ENCODE data around the gene STX16.

STX16 gene

GRCh38 chr20:58692579-58693225 lies 41.6 kb downstream of the STX16 start, which contains the start of gene NPEPL1:
Gene NPEPL1 (plus strand): TSS chr20:58692800. CDS start chr20:58692901, 101 bp downstream.
- no peak for DNase-seq (ENCODE audit: low read depth, low spot score)
- H3K4me3 ChIP-seq (ENCODE audit: low read length) = peak within 1 kb of the TSS; percentile 25

DNA sequence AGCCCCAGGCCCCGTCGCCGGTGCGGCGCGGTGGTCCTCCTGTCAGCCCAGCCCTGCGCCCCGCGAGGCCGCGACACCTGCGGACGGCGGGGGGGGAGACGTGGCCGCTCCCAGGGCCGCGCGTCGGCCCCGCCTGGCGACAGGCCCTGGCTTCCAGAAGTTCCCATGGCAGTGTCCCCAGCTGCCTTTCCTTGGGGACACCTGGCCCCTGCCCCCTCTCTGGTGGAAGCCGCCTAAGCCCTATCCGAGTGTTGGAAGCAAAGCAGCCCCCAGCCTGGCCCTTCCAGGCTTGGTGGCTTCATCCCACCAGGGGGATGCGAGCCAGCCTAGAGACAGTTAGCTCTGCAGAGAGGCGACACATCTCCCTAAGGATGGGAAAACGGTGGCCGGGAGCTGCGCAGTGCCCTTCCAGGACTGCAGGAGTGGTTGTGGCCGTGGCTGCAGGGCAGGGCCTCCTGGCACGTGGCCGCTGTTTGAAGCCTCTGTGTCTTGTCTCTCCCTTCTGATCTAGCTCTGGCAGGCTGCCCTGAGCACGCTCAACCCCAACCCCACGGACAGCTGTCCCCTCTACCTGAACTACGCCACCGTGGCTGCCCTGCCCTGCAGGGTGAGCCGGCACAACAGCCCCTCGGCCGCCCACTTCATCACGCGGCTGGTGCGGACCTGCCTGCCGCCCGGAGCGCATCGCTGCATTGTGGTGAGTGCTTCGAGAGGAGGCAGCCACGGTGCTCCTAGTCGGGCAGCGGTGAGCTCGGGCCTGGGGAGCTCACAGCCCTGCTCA lies 42.3 kb downstream of the STX16 start:
- DNase-seq (ENCODE audit: low read depth, low spot score) = no peak
- no peak overlapping the region for H3K4me3 ChIP-seq (ENCODE audit: low read length)

DNA sequence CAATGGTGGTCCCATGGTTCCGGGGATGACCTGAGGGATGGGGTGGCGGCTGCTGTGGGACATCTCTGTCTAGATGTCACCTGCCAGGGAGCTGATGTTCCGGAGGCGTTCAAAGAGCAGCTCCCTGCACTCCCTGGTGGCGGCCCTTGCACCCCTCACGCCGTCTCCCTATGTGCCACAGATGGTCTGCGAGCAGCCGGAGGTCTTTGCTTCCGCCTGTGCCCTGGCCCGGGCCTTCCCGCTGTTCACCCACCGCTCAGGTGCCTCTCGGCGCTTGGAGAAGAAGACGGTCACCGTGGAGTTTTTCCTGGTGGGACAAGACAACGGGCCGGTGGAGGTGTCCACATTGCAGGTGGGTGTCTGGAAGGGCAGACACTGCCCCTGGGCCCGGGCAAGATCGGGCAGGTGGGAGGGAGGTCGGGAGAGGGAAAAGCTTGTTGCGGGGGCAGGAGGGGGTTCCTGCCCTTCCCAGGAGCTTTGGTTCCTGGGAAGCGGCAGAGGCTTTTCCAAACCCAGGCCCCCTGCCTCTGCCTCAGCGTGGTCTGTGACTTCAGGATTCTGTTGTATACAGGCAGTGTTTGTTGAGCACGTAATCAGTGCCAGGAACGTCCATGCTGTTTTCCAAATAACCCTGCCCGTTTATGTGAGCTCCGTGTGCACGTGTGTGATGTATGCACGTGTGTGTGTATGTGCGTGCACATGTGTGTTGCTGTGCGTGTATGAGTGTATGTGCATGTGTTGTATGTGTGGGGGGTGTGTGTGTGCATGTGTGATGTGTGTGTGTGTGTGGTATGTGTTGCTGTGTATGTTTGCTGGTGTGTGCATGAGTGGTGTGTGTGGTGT lies 43.4 kb downstream of the STX16 start:
- H3K4me3 ChIP-seq (ENCODE audit: low read length) = no peak overlapping the region
- DNase-seq (ENCODE audit: low read depth, low spot score) = no peak

DNA sequence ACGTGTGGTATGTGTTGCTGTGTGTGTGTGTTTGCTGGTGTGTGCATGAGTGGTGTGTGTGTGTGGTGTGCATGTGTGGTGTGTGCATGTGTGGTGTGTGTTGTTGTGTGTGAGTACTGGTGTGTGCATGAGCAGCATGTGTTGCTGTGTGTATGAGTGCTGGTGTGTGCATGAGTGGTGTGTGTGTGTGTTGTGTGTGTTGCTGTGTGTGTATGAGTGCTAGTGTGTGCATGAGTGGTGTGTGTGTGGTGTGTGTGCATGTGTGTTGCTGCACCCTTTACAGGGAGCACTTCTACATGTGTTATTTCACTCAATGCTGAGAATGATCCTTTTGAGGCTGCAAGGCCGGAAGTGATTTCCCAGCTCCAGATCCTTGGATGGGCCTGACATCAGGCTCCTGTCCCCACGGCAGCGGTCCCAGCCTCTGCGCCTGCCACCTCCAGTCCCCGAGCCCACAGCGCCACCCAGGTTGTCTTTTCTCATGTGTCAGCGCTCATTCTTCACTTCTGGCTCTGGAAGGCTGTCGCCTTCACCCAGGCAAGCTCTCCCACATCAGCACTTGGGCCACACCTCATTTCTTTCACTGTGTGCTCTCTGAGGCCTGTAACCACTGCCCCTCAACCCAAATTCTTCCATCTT lies 44.1 kb downstream of the STX16 start:
- H3K4me3 ChIP-seq (ENCODE audit: low read length) = no peak overlapping the region
- no peak for DNase-seq (ENCODE audit: low read depth, low spot score)

DNA sequence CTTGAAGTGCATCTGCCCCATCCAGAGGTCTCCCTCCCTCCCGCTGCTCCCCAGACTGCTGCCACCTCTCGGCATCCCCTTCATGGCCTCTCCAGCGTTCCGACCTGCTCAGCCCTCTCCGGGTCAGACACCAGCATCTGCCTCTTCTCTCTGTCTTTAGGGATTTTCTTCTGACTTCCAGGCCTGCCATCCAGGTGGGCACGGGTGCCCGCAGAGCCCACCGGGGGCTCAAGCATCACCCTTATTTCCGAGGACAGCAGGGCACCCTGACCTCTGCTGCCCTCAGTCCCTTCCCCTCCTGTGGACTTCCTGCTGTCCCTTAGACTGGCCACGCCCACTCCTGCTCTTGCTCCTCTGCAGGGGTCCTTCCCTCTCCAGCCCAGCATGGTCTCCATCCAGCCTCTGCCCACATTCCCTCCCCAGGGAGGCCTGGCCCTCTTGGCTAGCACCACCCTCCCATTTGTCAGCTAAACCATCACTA lies 44.9 kb downstream of the STX16 start:
- no peak overlapping the region for H3K4me3 ChIP-seq (ENCODE audit: low read length)
- no peak for DNase-seq (ENCODE audit: low read depth, low spot score)

DNA sequence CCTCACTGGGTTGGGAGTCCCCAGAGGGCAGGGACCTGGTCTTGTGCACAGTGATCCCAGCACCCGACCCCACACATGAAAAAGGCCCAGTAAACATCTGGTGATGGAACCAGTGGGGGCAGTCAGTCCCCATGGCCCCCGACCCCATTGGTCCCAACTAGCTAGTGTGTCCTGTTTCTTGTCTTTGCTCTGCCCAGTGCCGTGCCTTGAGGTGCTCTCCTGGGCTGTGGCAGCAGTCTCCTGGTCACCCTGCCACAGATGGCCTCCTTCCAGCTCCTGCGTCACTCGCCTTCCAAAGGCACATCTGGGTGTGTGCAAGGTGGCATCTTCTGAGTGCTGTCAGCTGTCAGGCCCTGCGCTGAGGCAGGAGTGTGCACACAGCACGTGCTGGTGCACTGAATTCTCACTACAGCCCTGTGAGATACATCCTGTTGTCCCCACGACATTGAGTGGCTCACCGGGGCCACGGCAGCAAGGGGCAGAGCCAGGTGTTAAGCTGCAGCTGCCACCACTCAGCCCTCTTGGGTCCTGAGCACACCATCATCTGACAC lies 45.4 kb downstream of the STX16 start:
- DNase-seq (ENCODE audit: low read depth, low spot score) = no peak
- H3K4me3 ChIP-seq (ENCODE audit: low read length) = no peak overlapping the region

GRCh38 chr20:58697201-58697866 lies 46.3 kb downstream of the STX16 start:
- no peak for DNase-seq (ENCODE audit: low read depth, low spot score)
- H3K4me3 ChIP-seq (ENCODE audit: low read length) = no peak overlapping the region

- no peak for DNase-seq (ENCODE audit: low read depth, low spot score)
- no peak overlapping the region for H3K4me3 ChIP-seq (ENCODE audit: low read length)
Observed at GRCh38 chr20:58697867-58698703, 47.0 kb downstream of the STX16 start.

GRCh38 chr20:58698741-58699622 lies 47.9 kb downstream of the STX16 start:
- no peak for DNase-seq (ENCODE audit: low read depth, low spot score)

DNA sequence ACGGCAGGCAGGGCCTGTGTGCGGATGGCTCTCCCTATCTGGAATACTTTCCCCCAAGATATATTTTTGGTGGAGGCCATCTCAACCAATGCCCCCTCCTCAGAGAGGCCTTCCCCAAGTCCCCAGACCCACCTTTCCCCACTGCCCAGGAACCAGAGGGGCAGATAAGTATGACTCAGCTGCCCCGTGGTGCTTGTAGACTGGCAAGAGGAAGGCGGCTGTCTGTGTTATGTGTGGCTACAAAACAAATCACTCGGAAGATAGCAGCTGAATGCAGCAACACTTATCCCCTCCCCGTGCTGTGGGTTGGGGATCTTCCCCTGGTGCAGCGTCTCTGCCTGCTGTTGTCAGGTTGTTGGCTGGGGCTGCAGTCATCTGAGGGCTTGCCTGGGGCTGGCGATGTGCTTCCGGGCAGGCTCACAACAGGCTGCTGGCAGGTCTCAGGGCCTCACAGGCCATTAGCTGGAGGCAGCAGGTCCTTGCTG lies 48.6 kb downstream of the STX16 start:
- no peak overlapping the region for H3K4me3 ChIP-seq (ENCODE audit: low read length)

More at GRCh38 chr20:58698741-58699622, 47.9 kb downstream of the STX16 start:
- no peak overlapping the region for H3K4me3 ChIP-seq (ENCODE audit: low read length)

GRCh38 chr20:58700121-58700821 lies 49.2 kb downstream of the STX16 start:
- no peak for DNase-seq (ENCODE audit: low read depth, low spot score)
- no peak overlapping the region for H3K4me3 ChIP-seq (ENCODE audit: low read length)

More for the DNA sequence above, 48.6 kb downstream of the STX16 start:
- no peak for DNase-seq (ENCODE audit: low read depth, low spot score)

DNA sequence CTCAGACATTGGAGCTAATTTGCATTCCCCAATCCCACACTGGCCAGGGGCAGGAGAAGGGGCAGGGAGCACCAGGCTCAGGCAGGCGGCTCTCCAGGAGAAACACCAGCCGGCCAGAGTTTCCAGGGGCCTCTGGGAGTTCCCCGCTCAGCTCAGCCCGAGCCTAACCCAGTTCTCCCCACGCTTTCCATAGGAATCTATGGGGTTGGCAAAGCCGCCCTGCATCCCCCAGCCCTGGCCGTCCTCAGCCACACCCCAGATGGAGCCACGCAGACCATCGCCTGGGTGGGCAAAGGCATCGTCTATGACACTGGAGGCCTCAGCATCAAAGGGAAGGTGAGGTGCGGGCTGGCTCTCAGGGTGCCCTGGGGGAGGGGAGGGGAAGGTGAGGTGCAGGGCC lies 49.7 kb downstream of the STX16 start:
- DNase-seq (ENCODE audit: low read depth, low spot score) = no peak
- no peak overlapping the region for H3K4me3 ChIP-seq (ENCODE audit: low read length)

GRCh38 chr20:58701431-58702160 lies 50.5 kb downstream of the STX16 start:
- DNase-seq (ENCODE audit: low read depth, low spot score) = no peak
- no peak overlapping the region for H3K4me3 ChIP-seq (ENCODE audit: low read length)

GRCh38 chr20:58702161-58702510 lies 51.1 kb downstream of the STX16 start:
- no peak overlapping the region for H3K4me3 ChIP-seq (ENCODE audit: low read length)
- no peak for DNase-seq (ENCODE audit: low read depth, low spot score)

DNA sequence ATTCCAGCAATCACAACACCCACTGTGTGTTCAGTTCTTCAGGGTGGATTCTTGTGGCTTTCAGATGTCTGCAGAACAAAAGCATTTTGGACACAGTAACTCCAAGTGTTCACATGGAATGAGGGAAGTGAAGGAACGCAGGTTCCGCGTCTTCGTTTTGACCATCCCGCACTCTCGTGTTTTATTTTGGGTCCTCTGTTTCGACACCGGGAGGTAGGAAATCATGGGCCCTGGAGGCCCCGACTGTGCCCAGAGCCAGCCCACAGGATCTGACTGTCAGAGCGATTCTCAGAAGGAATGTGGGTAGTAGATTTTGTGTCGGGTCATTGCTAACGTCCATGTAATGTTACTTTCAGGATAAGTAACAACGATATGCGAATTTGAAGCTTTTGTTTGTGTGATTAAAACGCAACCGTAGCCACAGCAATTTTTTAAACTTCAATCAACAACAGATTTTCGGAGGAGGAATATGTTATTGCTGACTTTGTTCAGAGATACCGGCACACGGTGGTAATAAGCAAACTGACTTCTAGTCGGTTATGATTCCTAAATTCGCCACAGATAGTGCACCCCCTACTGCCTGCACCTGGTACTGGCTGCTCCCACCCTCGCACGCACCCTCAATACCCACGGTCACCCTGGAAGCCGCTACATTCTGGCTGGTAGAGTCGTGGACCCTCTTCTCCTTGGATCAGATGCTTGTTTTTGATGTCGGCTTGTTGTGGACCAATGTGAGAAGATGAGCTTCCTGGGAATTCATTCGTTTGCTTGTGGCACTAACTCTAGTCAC lies 52.0 kb downstream of the STX16 start:
- H3K4me3 ChIP-seq (ENCODE audit: low read length) = no peak overlapping the region
- no peak for DNase-seq (ENCODE audit: low read depth, low spot score)
